ENCODE data around the gene WASF3. TPM values are rescaled to one million over a fixed set of nuclear protein-coding genes. Genes with fewer than 3 reads are reported as not detected.
"Not testable (repeated sequence)": the region's sequence is repeated elsewhere in the genome, so short reads cannot be mapped to it uniquely, and the experiment has no call there.

The WASF3 gene
- total RNA-seq, 1 donor from 2014 or later: 14.3 TPM

DNA sequence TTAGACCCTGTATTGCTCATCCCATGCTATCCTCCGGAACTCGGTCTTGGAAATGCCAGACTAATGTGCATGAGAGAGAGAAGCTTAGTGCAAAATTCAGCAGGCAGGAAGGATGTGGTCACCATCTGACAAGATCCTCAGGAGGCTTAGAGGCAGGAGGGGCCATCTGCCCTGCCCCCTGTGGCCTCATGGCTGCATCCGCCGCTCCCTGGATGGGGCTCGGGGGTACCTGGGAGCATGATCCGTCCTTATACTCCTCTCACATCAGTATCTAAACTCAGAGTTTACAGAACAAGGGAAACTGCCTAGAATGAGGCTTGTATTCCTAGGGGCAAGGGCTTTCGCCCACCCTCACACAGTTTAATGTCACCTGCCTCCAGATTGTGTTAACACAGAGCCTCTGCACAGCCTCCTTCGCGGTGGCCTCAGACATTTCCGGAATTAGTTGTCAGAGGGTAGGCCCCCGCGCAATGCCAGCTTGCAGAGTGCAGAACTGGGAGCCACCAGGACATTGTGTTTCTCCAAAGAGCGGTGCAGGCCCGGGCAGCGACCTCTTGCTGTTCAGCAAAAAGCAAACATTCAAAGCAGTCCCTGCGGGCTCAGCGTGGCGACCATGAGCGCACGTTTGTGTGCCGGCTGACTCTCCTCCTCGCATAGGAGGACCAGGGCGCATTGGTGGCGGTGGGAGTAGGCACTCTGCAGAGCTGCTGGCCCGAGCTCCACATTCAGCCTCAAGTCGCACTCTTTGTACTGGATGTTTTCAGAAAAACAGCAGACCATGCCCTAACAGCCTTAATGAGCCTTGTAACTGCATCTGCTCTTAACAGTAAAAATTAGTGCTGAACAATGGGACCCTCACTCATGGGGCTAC is 164.0 kb downstream of the WASF3 start:
- intact Hi-C loops (cut with DNase I): no loop called here
- no peaks in the 10 kb centered on the region for H3K9me3 ChIP-seq
- H3K4me3 ChIP-seq: no peak overlapping the region
- H3K4me1 ChIP-seq: no peaks in the 10 kb centered on the region
- peak in 1 of 2 donors; percentile 66 for DNase-seq (ENCODE audit: low spot score in 2 of 2)
- no peaks in the 10 kb centered on the region for H3K36me3 ChIP-seq
- TF ChIP-seq, protein P1, sequence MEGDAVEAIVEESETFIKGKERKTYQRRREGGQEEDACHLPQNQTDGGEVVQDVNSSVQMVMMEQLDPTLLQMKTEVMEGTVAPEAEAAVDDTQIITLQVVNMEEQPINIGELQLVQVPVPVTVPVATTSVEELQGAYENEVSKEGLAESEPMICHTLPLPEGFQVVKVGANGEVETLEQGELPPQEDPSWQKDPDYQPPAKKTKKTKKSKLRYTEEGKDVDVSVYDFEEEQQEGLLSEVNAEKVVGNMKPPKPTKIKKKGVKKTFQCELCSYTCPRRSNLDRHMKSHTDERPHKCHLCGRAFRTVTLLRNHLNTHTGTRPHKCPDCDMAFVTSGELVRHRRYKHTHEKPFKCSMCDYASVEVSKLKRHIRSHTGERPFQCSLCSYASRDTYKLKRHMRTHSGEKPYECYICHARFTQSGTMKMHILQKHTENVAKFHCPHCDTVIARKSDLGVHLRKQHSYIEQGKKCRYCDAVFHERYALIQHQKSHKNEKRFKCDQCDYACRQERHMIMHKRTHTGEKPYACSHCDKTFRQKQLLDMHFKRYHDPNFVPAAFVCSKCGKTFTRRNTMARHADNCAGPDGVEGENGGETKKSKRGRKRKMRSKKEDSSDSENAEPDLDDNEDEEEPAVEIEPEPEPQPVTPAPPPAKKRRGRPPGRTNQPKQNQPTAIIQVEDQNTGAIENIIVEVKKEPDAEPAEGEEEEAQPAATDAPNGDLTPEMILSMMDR (IDR thresholded peaks at IDR 0.05): no peak
- no peak overlapping the region for H3K27ac ChIP-seq
- no peaks in the 10 kb centered on the region for H3K27me3 ChIP-seq

DNA sequence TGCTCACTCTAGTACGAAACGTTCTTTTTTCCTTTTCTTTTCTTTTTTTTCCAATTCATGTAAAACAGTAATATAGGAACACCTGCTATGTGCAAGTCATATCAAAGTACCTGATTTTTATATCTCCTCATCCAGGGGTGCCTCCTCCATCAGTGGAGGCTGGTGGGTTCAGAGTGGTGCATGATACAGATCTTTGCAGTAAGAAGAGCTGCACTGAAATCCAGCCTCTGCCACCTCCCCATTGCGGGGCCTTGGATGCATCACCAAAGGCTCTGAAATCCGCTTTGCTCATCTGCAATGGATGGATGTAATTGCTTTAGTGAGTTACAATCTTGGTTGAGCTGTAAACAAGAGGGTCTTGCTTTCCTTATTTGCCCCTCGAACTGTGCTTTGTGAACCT is 164.8 kb downstream of the WASF3 start:
- H3K4me1 ChIP-seq: no peaks in the 10 kb centered on the region
- H3K9me3 ChIP-seq: no peaks in the 10 kb centered on the region
- intact Hi-C loops (cut with DNase I): no loop called here
- no peak overlapping the region for H3K27ac ChIP-seq
- TF ChIP-seq, protein P1 (IDR thresholded peaks at IDR 0.05): no peak
- DNase-seq (ENCODE audit: low spot score in 2 of 2): no peak
- no peak overlapping the region for H3K4me3 ChIP-seq
- no peaks in the 10 kb centered on the region for H3K36me3 ChIP-seq
- H3K27me3 ChIP-seq: no peaks in the 10 kb centered on the region

DNA sequence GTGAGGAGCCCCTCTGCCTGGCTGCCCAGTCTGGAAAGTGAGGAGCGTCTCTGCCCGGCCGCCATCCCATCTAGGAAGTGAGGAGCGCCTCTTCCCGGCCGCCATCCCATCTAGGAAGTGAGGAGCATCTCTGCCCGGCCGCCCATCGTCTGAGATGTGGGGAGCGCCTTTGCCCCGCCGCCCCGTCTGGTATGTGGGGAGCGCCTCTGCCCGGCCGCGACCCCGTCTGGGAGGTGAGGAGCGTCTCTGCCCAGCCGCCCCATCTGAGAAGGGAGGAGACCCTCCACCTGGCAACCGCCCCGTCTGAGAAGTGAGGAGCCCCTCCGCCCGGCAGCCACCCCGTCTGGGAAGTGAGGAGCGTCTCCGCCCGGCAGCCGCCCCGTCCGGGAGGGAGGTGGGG is 166.1 kb downstream of the WASF3 start:
- H3K27ac ChIP-seq; H3K4me1 ChIP-seq; H3K27me3 ChIP-seq; H3K9me3 ChIP-seq; DNase-seq (ENCODE audit: low spot score in 2 of 2); H3K36me3 ChIP-seq; H3K4me3 ChIP-seq; intact Hi-C loops (cut with DNase I): not testable (repeated sequence)

DNA sequence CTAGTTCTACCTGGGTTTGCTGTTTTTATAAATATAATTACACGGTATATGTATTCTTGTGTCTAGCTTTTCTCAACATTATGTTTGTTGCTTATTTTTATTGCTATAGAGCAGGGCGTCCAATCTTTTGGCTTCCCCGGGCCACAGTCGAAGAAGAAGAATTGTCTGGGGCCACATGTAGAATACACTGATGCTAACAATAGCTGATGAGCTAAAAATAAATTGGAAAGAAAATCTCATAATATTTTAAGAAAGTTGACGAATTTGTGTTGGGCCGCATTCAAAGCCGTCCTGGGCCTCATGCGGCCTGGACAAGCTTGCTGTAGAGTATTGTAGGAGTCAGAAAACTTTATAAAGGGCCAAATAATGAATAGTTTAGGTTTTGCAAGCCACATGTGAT is 169.2 kb downstream of the WASF3 start:
- intact Hi-C loops (cut with DNase I): no loop called here
- H3K27ac ChIP-seq: no peak overlapping the region
- no peaks in the 10 kb centered on the region for H3K27me3 ChIP-seq
- no peaks in the 10 kb centered on the region for H3K9me3 ChIP-seq
- DNase-seq (ENCODE audit: low spot score in 2 of 2): no peak
- no peaks in the 10 kb centered on the region for H3K4me1 ChIP-seq
- H3K4me3 ChIP-seq: no peak overlapping the region
- no peaks in the 10 kb centered on the region for H3K36me3 ChIP-seq
- TF ChIP-seq, protein P1 (IDR thresholded peaks at IDR 0.05): no peak

DNA sequence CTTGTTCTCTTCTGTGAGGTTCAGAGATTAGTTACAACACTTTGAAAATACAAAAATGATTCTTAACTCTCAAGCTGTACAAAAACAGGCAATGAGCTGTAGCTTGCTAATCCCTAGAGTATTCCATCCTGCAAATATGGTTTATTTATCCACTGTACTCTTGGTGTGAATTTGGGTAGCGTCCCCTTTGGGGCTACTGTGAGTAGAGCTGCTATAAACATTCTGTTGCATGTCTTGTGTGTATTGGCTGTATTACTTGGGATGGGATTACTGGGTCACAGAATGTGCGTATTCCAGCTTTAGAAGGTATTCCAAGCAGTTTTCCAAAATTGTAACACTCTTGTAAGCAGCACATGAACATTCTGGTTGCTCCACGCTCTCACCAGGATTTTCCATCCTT is 169.6 kb downstream of the WASF3 start:
- no peaks in the 10 kb centered on the region for H3K36me3 ChIP-seq
- intact Hi-C loops (cut with DNase I): no loop called here
- TF ChIP-seq, protein P1 (IDR thresholded peaks at IDR 0.05): no peak
- H3K27me3 ChIP-seq: no peaks in the 10 kb centered on the region
- no peaks in the 10 kb centered on the region for H3K4me1 ChIP-seq
- H3K9me3 ChIP-seq: no peaks in the 10 kb centered on the region
- H3K27ac ChIP-seq: peak overlapping the region in 1 of 2 donors; percentile 11
- H3K4me3 ChIP-seq: no peak overlapping the region
- no peak for DNase-seq (ENCODE audit: low spot score in 2 of 2)

DNA sequence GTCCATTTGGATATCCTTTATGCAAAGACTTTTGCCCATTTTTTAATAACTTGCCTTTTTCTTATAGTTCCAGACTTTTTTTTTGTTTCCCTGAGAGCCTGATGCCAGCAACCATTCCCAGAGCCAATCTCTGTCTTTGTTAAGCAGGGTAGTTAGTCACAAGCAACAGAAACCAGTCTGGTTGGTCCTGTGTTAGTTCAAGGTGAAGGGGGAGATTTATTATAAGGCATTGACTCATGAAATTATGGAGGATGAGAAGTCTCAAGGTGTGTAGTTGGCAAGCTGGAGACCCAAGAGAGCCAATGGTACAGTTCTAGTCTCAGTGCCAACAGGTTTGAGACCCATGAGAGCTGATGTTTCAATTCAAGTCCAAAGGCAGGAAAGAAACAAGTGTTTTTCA is 170.2 kb downstream of the WASF3 start:
- DNase-seq (ENCODE audit: low spot score in 2 of 2): no peak
- intact Hi-C loops (cut with DNase I): no loop called here
- TF ChIP-seq, protein P1 (IDR thresholded peaks at IDR 0.05): no peak
- peak overlapping the region in 1 of 2 donors; percentile 11 for H3K27ac ChIP-seq
- H3K9me3 ChIP-seq: no peaks in the 10 kb centered on the region
- no peak overlapping the region for H3K4me3 ChIP-seq
- no peaks in the 10 kb centered on the region for H3K36me3 ChIP-seq
- no peaks in the 10 kb centered on the region for H3K4me1 ChIP-seq
- no peaks in the 10 kb centered on the region for H3K27me3 ChIP-seq
